Measurements from ENCODE around the gene DLEC1.

DNA sequence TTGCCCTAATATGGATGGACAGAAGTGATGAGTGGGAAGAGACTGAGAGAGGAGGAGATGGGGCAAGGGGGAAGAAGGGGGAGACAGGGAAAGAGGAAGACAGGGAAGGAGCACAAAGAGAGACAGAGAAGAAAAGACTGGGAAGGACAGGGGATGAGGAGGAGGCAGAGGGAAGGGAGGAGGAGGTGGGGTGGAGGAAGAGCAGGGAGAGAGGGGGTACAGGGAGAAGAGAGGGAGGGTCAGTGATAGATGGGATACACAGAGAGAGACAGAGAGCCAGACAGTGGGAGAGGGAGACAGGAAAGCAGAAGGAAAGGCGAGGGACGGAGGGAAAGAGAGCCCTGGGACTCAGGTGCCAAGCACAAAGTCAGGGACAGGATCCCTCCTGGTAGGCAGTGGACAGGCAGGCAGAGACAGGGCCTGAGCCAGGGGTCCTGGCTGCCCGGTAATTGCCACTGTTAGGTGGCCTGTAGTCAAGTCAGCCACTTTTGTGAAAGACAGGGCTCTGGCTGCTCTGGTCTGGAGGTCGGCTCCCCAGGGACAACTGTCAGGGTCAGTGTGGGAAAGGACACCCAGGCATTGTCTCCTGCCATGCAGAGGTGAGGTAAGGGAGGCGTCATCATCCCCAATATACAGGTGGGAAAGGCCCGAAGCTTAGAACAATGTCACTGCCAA, 38.6 kb upstream of the DLEC1 start:
- TF ChIP-seq POLR2A (IDR thresholded peaks at IDR 0.05; ENCODE audit: low read depth, low read length): no peak
- TF ChIP-seq CEBPB (IDR thresholded peaks at IDR 0.05; ENCODE audit: low read depth, low read length): no peak
- no peak for TF ChIP-seq MAFK (IDR thresholded peaks at IDR 0.05; ENCODE audit: low read depth, low read length)
- TF ChIP-seq, protein P1, sequence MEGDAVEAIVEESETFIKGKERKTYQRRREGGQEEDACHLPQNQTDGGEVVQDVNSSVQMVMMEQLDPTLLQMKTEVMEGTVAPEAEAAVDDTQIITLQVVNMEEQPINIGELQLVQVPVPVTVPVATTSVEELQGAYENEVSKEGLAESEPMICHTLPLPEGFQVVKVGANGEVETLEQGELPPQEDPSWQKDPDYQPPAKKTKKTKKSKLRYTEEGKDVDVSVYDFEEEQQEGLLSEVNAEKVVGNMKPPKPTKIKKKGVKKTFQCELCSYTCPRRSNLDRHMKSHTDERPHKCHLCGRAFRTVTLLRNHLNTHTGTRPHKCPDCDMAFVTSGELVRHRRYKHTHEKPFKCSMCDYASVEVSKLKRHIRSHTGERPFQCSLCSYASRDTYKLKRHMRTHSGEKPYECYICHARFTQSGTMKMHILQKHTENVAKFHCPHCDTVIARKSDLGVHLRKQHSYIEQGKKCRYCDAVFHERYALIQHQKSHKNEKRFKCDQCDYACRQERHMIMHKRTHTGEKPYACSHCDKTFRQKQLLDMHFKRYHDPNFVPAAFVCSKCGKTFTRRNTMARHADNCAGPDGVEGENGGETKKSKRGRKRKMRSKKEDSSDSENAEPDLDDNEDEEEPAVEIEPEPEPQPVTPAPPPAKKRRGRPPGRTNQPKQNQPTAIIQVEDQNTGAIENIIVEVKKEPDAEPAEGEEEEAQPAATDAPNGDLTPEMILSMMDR (conservative IDR thresholded peaks at IDR 0.05; ENCODE audit: low read depth, low read length): no peak
- no peak for TF ChIP-seq BHLHE40 (IDR thresholded peaks at IDR 0.05; ENCODE audit: low read depth, low read length)
- no peak for TF ChIP-seq SMC3 (IDR thresholded peaks at IDR 0.05; ENCODE audit: low read depth, low read length)
- no peak for TF ChIP-seq RFX5 (IDR thresholded peaks at IDR 0.05; ENCODE audit: low read depth, low read length)
- TF ChIP-seq NFE2L2 (IDR thresholded peaks at IDR 0.05; ENCODE audit: low read depth, low read length): no peak
- TF ChIP-seq, protein P2, sequence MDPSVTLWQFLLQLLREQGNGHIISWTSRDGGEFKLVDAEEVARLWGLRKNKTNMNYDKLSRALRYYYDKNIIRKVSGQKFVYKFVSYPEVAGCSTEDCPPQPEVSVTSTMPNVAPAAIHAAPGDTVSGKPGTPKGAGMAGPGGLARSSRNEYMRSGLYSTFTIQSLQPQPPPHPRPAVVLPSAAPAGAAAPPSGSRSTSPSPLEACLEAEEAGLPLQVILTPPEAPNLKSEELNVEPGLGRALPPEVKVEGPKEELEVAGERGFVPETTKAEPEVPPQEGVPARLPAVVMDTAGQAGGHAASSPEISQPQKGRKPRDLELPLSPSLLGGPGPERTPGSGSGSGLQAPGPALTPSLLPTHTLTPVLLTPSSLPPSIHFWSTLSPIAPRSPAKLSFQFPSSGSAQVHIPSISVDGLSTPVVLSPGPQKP (IDR thresholded peaks at IDR 0.05; ENCODE audit: borderline replicate concordance, low read depth, low read length): no peak
- no peak for TF ChIP-seq RCOR1 (IDR thresholded peaks at IDR 0.05; ENCODE audit: insufficient replicate concordance, low read length)
- no peak for TF ChIP-seq MXI1 (IDR thresholded peaks at IDR 0.05; ENCODE audit: borderline replicate concordance, low read depth, low read length)
- no peak for TF ChIP-seq RAD21 (IDR thresholded peaks at IDR 0.05; ENCODE audit: low read length)
